Hair follicle dermal papilla cell (primary cell): ENCODE data around the gene IRF2BPL. TPM values are rescaled to one million over a fixed set of nuclear protein-coding genes. Genes with fewer than 3 reads are reported as not detected.

Source experiments
- total RNA-seq: library from RNA; depleted of rRNA; stranded (reverse); fragments of >200 nt; gene quantifications from 2 replicates; pipeline ENCODE4 v1.2.3, GENCODE V29; 2012

IRF2BPL gene
- 91.0 and 135 TPM in 2 replicates for total RNA-seq

GRCh38 chr14:77028384-77029231 is at the start of gene IRF2BPL:
Gene IRF2BPL, minus strand, starts transcription at chr14:77028708. Its CDS starts 916 bp downstream, at chr14:77027792.

Other genes with a start within 250 kb of the IRF2BPL start
- 15.1 and 15.4 TPM in 2 replicates for gene ANGEL1, start 215.8 kb downstream of the IRF2BPL start, total RNA-seq
- gene LRRC74A, start 202.3 kb downstream of the IRF2BPL start, total RNA-seq = not detected in 2 replicates
- gene CIPC, start 69.5 kb upstream of the IRF2BPL start, total RNA-seq = 22.1 and 24.7 TPM in 2 replicates
- not detected in 2 replicates for gene ZDHHC22, start 113.1 kb upstream of the IRF2BPL start, total RNA-seq
- under 0.01 TPM in 1 of 2 replicates, not detected in the other for gene TMEM63C, start 153.1 kb upstream of the IRF2BPL start, total RNA-seq
- not detected in 2 replicates for gene NGB, start 242.5 kb upstream of the IRF2BPL start, total RNA-seq